ENCODE results near the gene LY9. TPM values are rescaled to one million over a fixed set of nuclear protein-coding genes. Genes with fewer than 3 reads are reported as not detected.

The LY9 gene
- total RNA-seq, 1 experiment from 2014 or later: not detected

DNA sequence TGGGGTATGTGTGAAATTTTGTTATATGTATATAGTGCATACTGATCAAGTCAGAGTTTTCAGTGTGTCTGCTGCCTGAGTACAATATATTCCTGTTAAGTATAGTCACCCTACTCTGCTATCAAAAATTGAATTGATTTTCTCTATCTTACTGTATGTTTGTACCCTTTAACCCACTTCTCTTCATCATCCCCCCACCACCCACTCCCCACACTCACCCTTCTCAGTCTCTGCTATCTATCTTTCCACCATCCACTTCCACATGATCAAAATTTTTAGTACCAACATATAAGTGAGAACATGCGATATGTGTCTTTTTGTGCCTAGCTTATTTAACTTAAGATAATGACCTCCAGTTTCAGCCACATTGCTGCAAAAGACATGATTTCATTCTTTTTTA is 4.2 kb downstream of the LY9 start:
- DNase-seq: no peak
- no peaks in the 10 kb centered on the region for H3K4me1 Mint-ChIP-seq
- no peak overlapping the region for H3T11ph ChIP-seq (ENCODE audit: low read length)
- no peak overlapping the region for H4K91ac ChIP-seq (ENCODE audit: insufficient read length, low read depth, low read length)
- H4K20me1 ChIP-seq (ENCODE audit: control insufficient read depth, insufficient read depth, insufficient read length): no peaks in the 10 kb centered on the region
- no CpG with 5 or more reads among the region's 1 CpG for WGBS (ENCODE audit: extremely low coverage, insufficient read length, low lambda C conversion rate)
- H3K27ac Mint-ChIP-seq: no peak overlapping the region
- H3K4ac ChIP-seq (ENCODE audit: low read depth, low read length): no peak overlapping the region
- H3K79me2 ChIP-seq (ENCODE audit: insufficient read depth, low read length): no peaks in the 10 kb centered on the region
- no peak overlapping the region for H3K27ac ChIP-seq (ENCODE audit: insufficient read length, low read depth, low read length)
- no peaks in the 10 kb centered on the region for H3K4me1 ChIP-seq (ENCODE audit: insufficient read depth, low read length)
- H3K23ac ChIP-seq (ENCODE audit: insufficient read length, low read depth, low read length): no peak overlapping the region
- no peak overlapping the region for H4K5ac ChIP-seq (ENCODE audit: insufficient read length, low read depth, low read length)
- H3K56ac ChIP-seq (ENCODE audit: insufficient read length, low read depth, low read length): no peak overlapping the region
- no peak overlapping the region for H4K8ac ChIP-seq (replicated peaks; ENCODE audit: insufficient read length, low read depth, low read length)
- no peak overlapping the region for H3K4me3 Mint-ChIP-seq
- H2BK15ac ChIP-seq (ENCODE audit: low read depth, low read length): no peak overlapping the region
- TF ChIP-seq, protein P1, sequence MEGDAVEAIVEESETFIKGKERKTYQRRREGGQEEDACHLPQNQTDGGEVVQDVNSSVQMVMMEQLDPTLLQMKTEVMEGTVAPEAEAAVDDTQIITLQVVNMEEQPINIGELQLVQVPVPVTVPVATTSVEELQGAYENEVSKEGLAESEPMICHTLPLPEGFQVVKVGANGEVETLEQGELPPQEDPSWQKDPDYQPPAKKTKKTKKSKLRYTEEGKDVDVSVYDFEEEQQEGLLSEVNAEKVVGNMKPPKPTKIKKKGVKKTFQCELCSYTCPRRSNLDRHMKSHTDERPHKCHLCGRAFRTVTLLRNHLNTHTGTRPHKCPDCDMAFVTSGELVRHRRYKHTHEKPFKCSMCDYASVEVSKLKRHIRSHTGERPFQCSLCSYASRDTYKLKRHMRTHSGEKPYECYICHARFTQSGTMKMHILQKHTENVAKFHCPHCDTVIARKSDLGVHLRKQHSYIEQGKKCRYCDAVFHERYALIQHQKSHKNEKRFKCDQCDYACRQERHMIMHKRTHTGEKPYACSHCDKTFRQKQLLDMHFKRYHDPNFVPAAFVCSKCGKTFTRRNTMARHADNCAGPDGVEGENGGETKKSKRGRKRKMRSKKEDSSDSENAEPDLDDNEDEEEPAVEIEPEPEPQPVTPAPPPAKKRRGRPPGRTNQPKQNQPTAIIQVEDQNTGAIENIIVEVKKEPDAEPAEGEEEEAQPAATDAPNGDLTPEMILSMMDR (conservative IDR thresholded peaks at IDR 0.05): no peak
- H2AFZ ChIP-seq (ENCODE audit: low read length): no peak overlapping the region
- no peak overlapping the region for H2BK20ac ChIP-seq (ENCODE audit: low read depth, low read length, poor library complexity, severe bottlenecking)
- no peaks in the 10 kb centered on the region for H3K9me3 ChIP-seq (ENCODE audit: control insufficient read depth, low read depth, low read length)
- no peak overlapping the region for H3K14ac ChIP-seq (ENCODE audit: insufficient read depth, low read length)
- no peak overlapping the region for H3K4me2 ChIP-seq (ENCODE audit: insufficient read depth, insufficient read length, low read length)
- H3K9me3 Mint-ChIP-seq: no peaks in the 10 kb centered on the region
- H3K79me1 ChIP-seq (ENCODE audit: insufficient read depth, low read depth, low read length, poor library complexity, severe bottlenecking): no peaks in the 10 kb centered on the region
- no peak overlapping the region for H3K18ac ChIP-seq (ENCODE audit: insufficient read length, low read depth, low read length)
- H3K23me2 ChIP-seq (ENCODE audit: insufficient read length, low read depth, low read length, poor library complexity, severe bottlenecking): no peaks in the 10 kb centered on the region
- H3K27me3 Mint-ChIP-seq (ENCODE audit: low read depth): peaks cover 3% of the 10 kb centered on the region; the same call in 1 of the 2 replicates
- no peak overlapping the region for H2BK12ac ChIP-seq (ENCODE audit: insufficient read length, low read depth, low read length)
- no peaks in the 10 kb centered on the region for H3K36me3 Mint-ChIP-seq (ENCODE audit: insufficient read depth in 1 of 3, low read depth in 3 of 3)
- no peak overlapping the region for H2BK120ac ChIP-seq (ENCODE audit: low read depth, low read length, poor library complexity, severe bottlenecking)
- no peak overlapping the region for H2AK5ac ChIP-seq (ENCODE audit: insufficient read length, low read length)
- H3K27me3 ChIP-seq (ENCODE audit: insufficient read depth, low read length): no peaks in the 10 kb centered on the region
- no peak overlapping the region for H2BK5ac ChIP-seq (ENCODE audit: insufficient read length, low read length)
- no peak overlapping the region for H3K9ac ChIP-seq (ENCODE audit: extremely low read depth, insufficient read length, low read length)
